HCT116 (cell line): ENCODE data around the gene NAIP. TPM values are rescaled to one million over a fixed set of nuclear protein-coding genes. Genes with fewer than 3 reads are reported as not detected.
"Not testable (repeated sequence)": the region's sequence is repeated elsewhere in the genome, so short reads cannot be mapped to it uniquely, and the experiment has no call there.

ENCODE experiments used
- ATAC-seq: fragments of 200-7000 bp; cut with Tn5 transposase; 2 replicates; pipeline ENCODE4 v1.9.1; 2020; ENCODE audit warnings: mild to moderate bottlenecking, moderate library complexity
- Bru-seq: library from RNA; stranded (reverse); fragments of 400-500 nt; gene quantifications from one replicate; lab custom pipeline; 2021; lab: Mats Ljungman, UMichigan
- BruChase-seq, 2 experiments: library from RNA; stranded (reverse); fragments of 400-500 nt; gene quantifications; one replicate each; lab custom pipeline; 2021; lab: Mats Ljungman, UMichigan
- BruUV-seq: library from RNA; stranded (reverse); fragments of 400-500 nt; replicated peaks from 2 replicates; lab custom pipeline; 2021; lab: Mats Ljungman, UMichigan
- CTCF ChIA-PET: fragments of 300-600 bp; sonication (Branson Sonifier 250); formaldehyde crosslinking; loops from one replicate; lab custom pipeline; 2021; ENCODE audit warnings: antibody characterized with exemption; lab: Charles Lee
- POLR2A ChIA-PET: fragments of 300-600, 350-600 bp; sonication (Branson Sonifier 250); formaldehyde crosslinking; loops from one replicate; lab custom pipeline; 2021; ENCODE audit warnings: antibody characterized with exemption; lab: Charles Lee
- RAD21 ChIA-PET, 2 experiments: fragments of 300-600 bp; sonication (Branson Sonifier 250); formaldehyde crosslinking; loops; one replicate each; lab custom pipeline; 2023; ENCODE audit warnings: low total read pairs in 2 of 2; ENCODE audit not compliant: uncharacterized antibody in 2 of 2, unreplicated experiment in 2 of 2, low non-redundant PET in 1 of 2; lab: Charles Lee
- DNase-seq: peaks from one replicate; pipeline ENCODE4 v3.0.0-alpha.2; 2010; ENCODE audit warnings: low read depth, low spot score
- H2AFZ ChIP-seq: fragments of 200-600 bp; shearing (Covaris generic), sonication (generic); 2 replicates; pipeline ENCODE4 v1.6.1; 2017; ENCODE audit warnings: low read depth, mixed run types, mixed read lengths, antibody characterized with exemption, low read length; ENCODE audit not compliant: poor library complexity, severe bottlenecking
- H3K27ac ChIP-seq: 2 replicates; pipeline ENCODE4 v1.5.1; 2012; ENCODE audit warnings: low read depth, low read length
- H3K27me3 ChIP-seq: fragments of 200-600 bp; sonication (generic); 2 replicates; pipeline ENCODE4 v1.6.1; 2016; ENCODE audit warnings: mixed run types, low read length, mixed read lengths; ENCODE audit not compliant: insufficient read depth
- H3K36me3 ChIP-seq, 2 experiments: fragments of 200-500 bp in 1 of 2; fragments of 200-600 bp in 1 of 2; sonication (Bioruptor generic) in 1 of 2; sonication (generic) in 1 of 2; 2 replicates each; pipeline versions ENCODE4 v1.5.1 to v1.6.1; 2014 to 2016; ENCODE audit warnings: low read length in 2 of 2, inconsistent platforms in 1 of 2, mixed read lengths in 1 of 2, mixed run types in 1 of 2; ENCODE audit not compliant: insufficient read depth in 2 of 2, control insufficient read depth in 1 of 2
- H3K4me1 ChIP-seq, 2 experiments: fragments of 200-600 bp in 1 of 2; sonication (generic) in 1 of 2; 2 replicates each; pipeline versions ENCODE4 v1.5.1 to v1.6.1; 2012 to 2017; ENCODE audit warnings: low read length in 2 of 2, inconsistent platforms in 1 of 2, mild to moderate bottlenecking in 1 of 2, mixed read lengths in 1 of 2, mixed run types in 1 of 2, moderate library complexity in 1 of 2; ENCODE audit not compliant: insufficient read depth in 2 of 2, control insufficient read depth in 1 of 2
- H3K4me2 ChIP-seq: fragments of 200-600 bp; sonication (generic); 2 replicates; pipeline ENCODE4 v1.6.1; 2017; ENCODE audit warnings: mixed run types, low read length, mixed read lengths
- H3K4me3 ChIP-seq, 2 experiments: fragments of 200-600 bp in 1 of 2; sonication (generic) in 1 of 2; replicated peaks in 1 of 2; 2 replicates each; pipeline ENCODE4 v1.5.1; 2011 to 2016; ENCODE audit warnings: low read length in 2 of 2, control low read depth in 1 of 2, low read depth in 1 of 2, mild to moderate bottlenecking in 1 of 2, mixed read lengths in 1 of 2, mixed run types in 1 of 2
- H3K79me2 ChIP-seq: fragments of 200-600 bp; sonication (generic); 2 replicates; pipeline ENCODE4 v1.6.1; 2017; ENCODE audit warnings: mild to moderate bottlenecking, mixed run types, low read length, moderate library complexity, mixed read lengths; ENCODE audit not compliant: insufficient read depth
- H3K9ac ChIP-seq: fragments of 200-600 bp; sonication (generic); 2 replicates; pipeline ENCODE4 v1.6.1; 2016; ENCODE audit warnings: low read length, mixed read lengths
- H3K9me2 ChIP-seq: fragments of 200-600 bp; sonication (generic), shearing (Covaris generic); 2 replicates; pipeline ENCODE4 v1.6.1; 2017; ENCODE audit warnings: mixed run types, mild to moderate bottlenecking, moderate library complexity; ENCODE audit not compliant: insufficient read depth
- H3K9me3 ChIP-seq, 2 experiments: fragments of 200-500 bp in 1 of 2; fragments of 200-600 bp in 1 of 2; sonication (Bioruptor generic) in 1 of 2; sonication (generic) in 1 of 2; 2 replicates each; pipeline ENCODE4 v1.6.1; 2014 to 2017; ENCODE audit warnings: low read length in 2 of 2, mixed read lengths in 2 of 2, inconsistent platforms in 1 of 2, low read depth in 1 of 2, mild to moderate bottlenecking in 1 of 2, mixed run types in 1 of 2, moderate library complexity in 1 of 2; ENCODE audit not compliant: control insufficient read depth in 1 of 2, insufficient read depth in 1 of 2
- H4K20me1 ChIP-seq: fragments of 200-600 bp; sonication (generic), shearing (Covaris generic); 2 replicates; pipeline ENCODE4 v1.6.1; 2017; ENCODE audit warnings: mixed run types, mild to moderate bottlenecking, moderate library complexity; ENCODE audit not compliant: insufficient read depth
- intact Hi-C: fragments of 100-400 bp; cut with micrococcal nuclease; formaldehyde crosslinking; loops from 2 replicates; pipeline ENCODE4 v1.10.0; 2022
- long read RNA-seq: library from polyadenylated mRNA; unstranded; transcript quantifications from one replicate; pipeline ENCODE4 v2.0.0, GENCODE V29; 2021; ENCODE audit not compliant: unreplicated experiment
- polyA plus RNA-seq: library from polyadenylated mRNA; unstranded; fragments of >200 nt; gene quantifications from 2 replicates; pipeline ENCODE4 v1.2.1, GENCODE V29; 2012; ENCODE audit warnings: missing spikeins
- total RNA-seq: library from RNA; stranded (reverse); gene quantifications from one replicate; pipeline ENCODE4 v1.2.1, GENCODE V29; 2021; ENCODE audit not compliant: unreplicated experiment

The NAIP gene, protein sequence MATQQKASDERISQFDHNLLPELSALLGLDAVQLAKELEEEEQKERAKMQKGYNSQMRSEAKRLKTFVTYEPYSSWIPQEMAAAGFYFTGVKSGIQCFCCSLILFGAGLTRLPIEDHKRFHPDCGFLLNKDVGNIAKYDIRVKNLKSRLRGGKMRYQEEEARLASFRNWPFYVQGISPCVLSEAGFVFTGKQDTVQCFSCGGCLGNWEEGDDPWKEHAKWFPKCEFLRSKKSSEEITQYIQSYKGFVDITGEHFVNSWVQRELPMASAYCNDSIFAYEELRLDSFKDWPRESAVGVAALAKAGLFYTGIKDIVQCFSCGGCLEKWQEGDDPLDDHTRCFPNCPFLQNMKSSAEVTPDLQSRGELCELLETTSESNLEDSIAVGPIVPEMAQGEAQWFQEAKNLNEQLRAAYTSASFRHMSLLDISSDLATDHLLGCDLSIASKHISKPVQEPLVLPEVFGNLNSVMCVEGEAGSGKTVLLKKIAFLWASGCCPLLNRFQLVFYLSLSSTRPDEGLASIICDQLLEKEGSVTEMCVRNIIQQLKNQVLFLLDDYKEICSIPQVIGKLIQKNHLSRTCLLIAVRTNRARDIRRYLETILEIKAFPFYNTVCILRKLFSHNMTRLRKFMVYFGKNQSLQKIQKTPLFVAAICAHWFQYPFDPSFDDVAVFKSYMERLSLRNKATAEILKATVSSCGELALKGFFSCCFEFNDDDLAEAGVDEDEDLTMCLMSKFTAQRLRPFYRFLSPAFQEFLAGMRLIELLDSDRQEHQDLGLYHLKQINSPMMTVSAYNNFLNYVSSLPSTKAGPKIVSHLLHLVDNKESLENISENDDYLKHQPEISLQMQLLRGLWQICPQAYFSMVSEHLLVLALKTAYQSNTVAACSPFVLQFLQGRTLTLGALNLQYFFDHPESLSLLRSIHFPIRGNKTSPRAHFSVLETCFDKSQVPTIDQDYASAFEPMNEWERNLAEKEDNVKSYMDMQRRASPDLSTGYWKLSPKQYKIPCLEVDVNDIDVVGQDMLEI (N-terminal part only)
- total RNA-seq (7.0 TPM), Bru-seq, nascent RNA (percentile 29 among the genes with signal in this experiment), BruChase-seq, experiment 1, labeled RNA remaining after a 6-hour chase (percentile 38 among the genes with signal in this experiment), BruChase-seq, experiment 2, labeled RNA remaining after a 2-hour chase (percentile 36 among the genes with signal in this experiment)
- polyA plus RNA-seq, result 1.8 and 2.5 TPM in 2 replicates
- long read RNA-seq, partial matches to known transcripts, result 0 of 5 reads
- long read RNA-seq, other reads (novel, unspliced or antisense), result 5 of 5 reads

DNA sequence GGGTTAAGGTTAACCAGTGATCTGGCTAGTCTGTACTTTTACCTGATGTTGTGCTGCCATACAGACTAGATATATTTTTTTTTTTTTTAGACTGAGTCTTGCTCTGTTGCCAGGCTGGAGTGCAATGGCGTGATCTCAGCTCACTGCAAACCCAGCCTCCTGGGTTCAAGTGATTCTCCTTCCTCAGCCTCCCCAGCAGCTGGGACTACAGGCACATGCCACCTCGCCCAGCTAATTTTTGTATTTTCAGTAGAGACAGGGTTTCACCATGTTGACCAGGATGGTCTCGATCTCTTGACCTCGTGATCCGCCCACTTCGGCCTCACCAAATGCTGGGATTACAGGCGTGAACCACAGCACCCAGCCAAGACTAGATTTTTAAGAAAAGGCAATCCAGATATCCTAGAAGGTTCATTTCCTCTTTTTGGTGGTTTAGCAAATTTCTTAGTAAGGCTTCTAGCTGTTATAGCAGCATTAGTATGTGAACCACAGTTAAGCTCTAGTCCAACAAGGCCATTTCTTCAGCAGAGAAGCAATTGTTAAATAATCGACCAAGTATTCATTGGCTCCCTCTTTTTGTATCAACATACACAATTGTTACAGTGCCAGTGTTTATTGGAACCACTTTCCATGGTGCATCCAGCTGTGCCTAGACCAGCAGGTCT lies at the start of gene NAIP:
TSS of gene NAIP (minus strand) at position 51 of the 665 bp plus-strand sequence. CDS start 12,424 bp downstream, outside the sequence.
- DNase-seq, H3K27me3 ChIP-seq, H3K9me3 ChIP-seq, H3K9ac ChIP-seq, ATAC-seq, H3K79me2 ChIP-seq, H4K20me1 ChIP-seq, POLR2A ChIA-PET, H3K36me3 ChIP-seq, H3K4me1 ChIP-seq, H3K4me3 ChIP-seq, RAD21 ChIA-PET, H3K9me2 ChIP-seq, H3K4me2 ChIP-seq, CTCF ChIA-PET, intact Hi-C loops, H3K27ac ChIP-seq, H2AFZ ChIP-seq: not testable (repeated sequence)
- BruUV-seq, result TSS peak; percentile 28

DNA sequence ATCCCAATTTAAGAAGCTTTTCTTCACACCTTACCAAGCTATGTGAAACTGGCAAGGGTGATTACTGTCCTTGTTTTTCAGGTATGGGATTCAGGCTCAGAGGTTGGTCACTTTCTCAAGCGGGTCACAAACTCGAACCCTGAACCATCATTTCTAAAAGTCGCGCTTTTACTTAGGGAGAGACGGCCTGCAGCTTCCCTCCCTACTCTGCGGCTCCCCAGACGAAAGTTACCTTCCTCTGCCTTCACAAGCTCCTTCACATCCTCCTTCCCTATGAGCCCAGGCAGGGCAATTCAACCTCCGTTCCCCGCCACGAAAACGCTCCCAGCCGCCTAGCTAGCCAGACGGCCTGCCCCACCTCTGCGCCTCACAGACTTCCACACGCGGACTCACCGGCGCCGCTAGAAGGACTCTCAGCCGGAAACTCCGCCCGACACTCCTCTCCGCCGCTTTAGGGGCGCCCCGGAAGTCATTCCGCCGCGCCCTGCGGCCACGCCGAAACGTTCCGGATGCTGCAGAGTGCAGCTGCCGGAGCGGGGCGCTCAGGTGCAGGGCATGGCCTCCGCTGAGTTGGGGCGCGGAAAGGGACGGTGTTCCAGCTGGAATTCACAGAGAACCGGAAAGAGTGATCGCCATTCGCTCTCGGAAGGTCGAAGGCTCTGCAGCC lies 42.3 kb upstream of the NAIP start, which contains the start of gene GTF2H2:
TSS of gene GTF2H2 (minus strand) at position 415 of the 667 bp plus-strand sequence. CDS start 4,913 bp downstream, outside the sequence.
- H3K4me1 ChIP-seq, H3K9me3 ChIP-seq, H3K36me3 ChIP-seq, POLR2A ChIA-PET, H3K79me2 ChIP-seq, H3K4me2 ChIP-seq, H3K9me2 ChIP-seq, RAD21 ChIA-PET, H3K4me3 ChIP-seq, H4K20me1 ChIP-seq, H3K27me3 ChIP-seq, BruUV-seq, CTCF ChIA-PET, H3K27ac ChIP-seq, H3K9ac ChIP-seq, H2AFZ ChIP-seq, DNase-seq, intact Hi-C loops: not testable (repeated sequence)
- peak; percentile 96 for ATAC-seq

DNA sequence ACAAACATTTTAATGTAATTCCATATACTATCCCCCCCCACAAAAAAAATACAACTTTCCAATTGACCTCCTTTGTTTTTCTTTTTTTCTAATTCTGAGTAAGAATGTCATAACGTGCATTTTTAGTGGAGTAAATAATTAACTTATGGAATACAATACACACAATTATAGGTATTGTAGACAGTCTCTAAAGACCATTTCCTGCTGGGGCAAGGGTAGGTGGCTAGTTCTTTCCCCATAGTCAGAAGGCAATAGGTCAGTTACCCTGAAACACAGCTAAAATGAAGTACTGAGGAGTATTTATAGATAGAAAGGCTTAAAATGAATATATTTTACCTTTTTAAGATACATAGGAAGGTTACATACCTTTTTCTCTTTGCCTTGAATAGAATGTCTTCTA lies 36.2 kb upstream of the NAIP start:
- H3K4me1 ChIP-seq, ATAC-seq, H3K9me3 ChIP-seq, H3K4me3 ChIP-seq, H3K27ac ChIP-seq, CTCF ChIA-PET, RAD21 ChIA-PET, H3K79me2 ChIP-seq, H3K9me2 ChIP-seq, DNase-seq, BruUV-seq, H3K27me3 ChIP-seq, intact Hi-C loops, H3K9ac ChIP-seq, H2AFZ ChIP-seq, H3K36me3 ChIP-seq, H4K20me1 ChIP-seq, H3K4me2 ChIP-seq, POLR2A ChIA-PET: not testable (repeated sequence)
